Measurements from ENCODE around the gene GOLGB1. TPM values are rescaled to one million over a fixed set of nuclear protein-coding genes. Genes with fewer than 3 reads are reported as not detected.
A peak's percentile ranks its signal among the peaks of the same experiment; 100 is the strongest.
"Not testable (repeated sequence)": the region's sequence is repeated elsewhere in the genome, so short reads cannot be mapped to it uniquely, and the experiment has no call there.

Gene GOLGB1
- polyA plus RNA-seq, 3 donors = 80.1 to 98.1 (median 88.4) TPM

GRCh38 chr3:121710347-121710746, 39.2 kb downstream of the GOLGB1 start:
- DNase-seq (ENCODE audit: extremely low read depth in 1 of 11, low read depth in 9 of 11, low spot score in 4 of 11) = no peak

- no peak for DNase-seq (ENCODE audit: extremely low read depth in 1 of 11, low read depth in 9 of 11, low spot score in 4 of 11)
These were observed 41.8 kb downstream of the GOLGB1 start for GRCh38 chr3:121707531-121708273.

DNA sequence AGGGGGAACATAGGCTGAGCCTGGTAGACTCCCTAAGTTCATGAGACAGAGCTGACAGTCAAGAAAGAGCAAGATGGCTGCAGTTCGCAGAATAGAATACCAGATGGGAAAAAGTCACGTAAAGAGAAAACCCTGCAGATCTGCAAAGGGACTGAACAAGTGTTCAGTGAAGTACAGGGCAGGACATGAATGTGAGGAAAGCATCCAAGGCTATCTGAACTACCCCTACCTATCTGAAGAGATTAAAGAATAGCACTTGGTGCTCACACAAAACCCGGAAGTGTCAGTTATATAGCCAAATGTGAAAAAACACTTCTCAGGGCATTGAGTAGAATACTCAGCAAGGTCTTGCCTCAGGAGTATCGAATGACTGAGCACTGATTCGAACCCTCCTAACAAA, 44.0 kb downstream of the GOLGB1 start:
- DNase-seq (ENCODE audit: extremely low read depth in 1 of 11, low read depth in 9 of 11, low spot score in 4 of 11) = no peak

- no peak for DNase-seq (ENCODE audit: extremely low read depth in 1 of 11, low read depth in 9 of 11, low spot score in 4 of 11)
These were observed 45.6 kb downstream of the GOLGB1 start for GRCh38 chr3:121703973-121704372.

- peak in 2 of 11 donors; percentile 3 to 12 for DNase-seq (ENCODE audit: extremely low read depth in 1 of 11, low read depth in 9 of 11, low spot score in 4 of 11)
These were observed 50.6 kb downstream of the GOLGB1 start for GRCh38 chr3:121698901-121699300.

DNA sequence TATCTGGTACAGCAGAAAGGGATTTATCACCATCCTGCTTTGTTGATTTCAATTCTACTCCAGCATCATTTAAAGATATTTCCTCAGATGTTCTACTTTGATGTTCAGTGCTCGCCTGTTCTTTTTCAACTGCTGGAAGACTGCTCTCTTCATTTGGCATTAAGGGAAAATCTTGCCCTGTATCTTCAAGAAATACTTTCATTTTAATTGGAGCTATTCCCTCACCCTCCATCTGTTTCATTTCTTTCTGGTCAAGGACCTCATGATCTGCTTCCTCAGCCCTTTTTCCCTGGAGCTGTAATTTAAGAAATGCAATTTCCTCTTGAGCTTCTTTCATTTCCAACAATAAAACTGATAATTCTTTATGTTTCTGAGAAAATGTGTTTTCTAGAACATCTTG, 51.1 kb downstream of the GOLGB1 start:
- peak in 2 of 11 donors; percentile 3 to 9 for DNase-seq (ENCODE audit: extremely low read depth in 1 of 11, low read depth in 9 of 11, low spot score in 4 of 11)

GRCh38 chr3:121696186-121696585, 53.4 kb downstream of the GOLGB1 start:
- DNase-seq (ENCODE audit: extremely low read depth in 1 of 11, low read depth in 9 of 11, low spot score in 4 of 11) = no peak

DNA sequence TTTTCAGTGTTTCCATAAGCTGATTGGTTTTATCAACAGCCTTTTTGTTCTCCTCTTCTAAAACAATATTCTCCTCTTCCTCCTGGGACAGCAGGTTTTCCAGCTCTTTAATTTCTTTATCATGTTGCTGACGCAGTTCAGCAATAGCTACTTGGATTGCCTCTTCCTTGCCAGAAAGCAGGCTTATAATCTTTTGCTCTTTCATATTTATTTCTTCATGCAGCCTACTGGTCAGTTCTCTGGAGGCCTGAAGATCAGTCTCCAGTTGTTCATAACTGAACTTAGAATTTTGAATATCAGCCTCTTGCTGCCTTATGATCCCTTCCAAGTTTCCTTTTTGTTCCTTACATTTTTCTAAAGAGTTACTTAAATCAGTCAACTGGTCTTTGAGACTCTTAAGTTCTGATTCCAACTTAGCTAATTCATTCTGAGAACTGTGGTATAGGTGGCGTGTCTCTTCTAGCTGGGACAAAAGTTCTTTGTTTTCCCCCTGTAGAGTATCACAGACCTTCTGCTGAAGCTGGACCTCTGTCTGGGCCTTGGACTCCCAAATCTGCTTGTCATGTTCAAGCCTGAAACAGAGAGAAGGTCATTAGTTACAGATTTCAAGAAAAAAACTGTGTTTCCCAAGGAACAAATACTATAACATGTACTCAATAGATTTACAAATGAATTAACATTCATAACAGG, 57.4 kb downstream of the GOLGB1 start:
- DNase-seq (ENCODE audit: extremely low read depth in 1 of 11, low read depth in 9 of 11, low spot score in 4 of 11) = no peak

GRCh38 chr3:121690777-121691405, 58.6 kb downstream of the GOLGB1 start:
- DNase-seq (ENCODE audit: extremely low read depth in 1 of 11, low read depth in 9 of 11, low spot score in 4 of 11) = no peak

GRCh38 chr3:121688747-121689146, 60.8 kb downstream of the GOLGB1 start:
- DNase-seq (ENCODE audit: extremely low read depth in 1 of 11, low read depth in 9 of 11, low spot score in 4 of 11) = not testable (repeated sequence)

GRCh38 chr3:121681792-121682191, 67.7 kb downstream of the GOLGB1 start:
- no peak for DNase-seq (ENCODE audit: extremely low read depth in 1 of 11, low read depth in 9 of 11, low spot score in 4 of 11)

DNA sequence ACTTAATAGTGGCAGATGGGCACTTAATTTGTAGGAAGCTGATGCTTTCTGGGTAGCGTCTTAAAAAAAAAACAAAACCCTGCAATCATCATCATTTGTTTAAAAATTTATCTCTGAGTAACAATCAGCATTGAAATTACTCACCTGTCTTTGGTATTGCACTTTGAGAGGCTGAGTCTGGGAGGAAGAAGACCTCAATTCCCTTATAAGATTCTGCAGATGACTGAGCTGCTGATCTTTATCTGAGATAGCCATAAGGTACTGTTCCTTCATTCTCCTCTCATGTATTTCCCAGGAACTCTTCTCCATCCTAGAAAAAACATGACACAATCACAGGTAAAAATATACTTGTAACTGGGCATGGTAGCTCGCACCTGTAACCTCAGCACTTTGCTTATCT, 72.4 kb downstream of the GOLGB1 start:
- DNase-seq (ENCODE audit: extremely low read depth in 1 of 11, low read depth in 9 of 11, low spot score in 4 of 11) = no peak

DNA sequence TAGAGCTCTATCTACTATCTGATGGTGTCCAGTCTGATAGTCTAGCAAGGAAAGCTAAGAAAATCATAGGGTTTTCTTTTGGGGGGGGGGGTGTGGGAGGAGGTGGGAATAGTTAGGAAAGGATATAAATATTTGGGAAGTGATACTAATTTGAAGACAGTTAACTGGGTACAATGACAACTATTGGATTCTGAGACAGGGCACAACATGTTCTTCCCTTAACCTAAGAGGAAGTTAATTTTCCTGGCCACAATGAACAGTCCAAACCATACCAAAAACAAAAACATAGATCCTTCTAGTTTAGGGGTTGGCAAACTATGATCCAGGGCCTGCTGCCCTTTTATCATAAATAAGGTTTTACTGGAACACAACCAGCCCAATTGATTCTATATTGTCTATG, 78.9 kb downstream of the GOLGB1 start:
- no peak for DNase-seq (ENCODE audit: extremely low read depth in 1 of 11, low read depth in 9 of 11, low spot score in 4 of 11)

- no peak for DNase-seq (ENCODE audit: extremely low read depth in 1 of 11, low read depth in 9 of 11, low spot score in 4 of 11)
These were observed 82.2 kb downstream of the GOLGB1 start for GRCh38 chr3:121667333-121667732.

DNA sequence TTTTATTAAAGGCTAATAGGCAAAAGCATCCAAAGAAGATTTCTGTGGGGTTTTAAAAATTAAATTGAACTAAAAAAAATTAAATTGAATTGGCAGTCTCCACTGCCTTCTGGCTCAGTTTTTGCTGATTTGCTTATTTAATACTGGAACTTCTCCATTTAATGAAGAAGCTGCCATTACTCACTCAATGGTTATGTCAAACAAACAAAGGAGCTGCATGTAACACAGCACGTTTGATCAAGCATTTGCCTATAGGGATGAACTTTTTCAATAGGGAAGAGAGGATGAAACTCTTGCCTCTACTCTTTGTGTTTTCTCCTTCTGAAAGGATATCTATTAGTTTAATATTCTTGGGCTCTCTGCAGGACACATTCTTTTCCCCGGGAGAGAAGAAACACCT, 84.1 kb downstream of the GOLGB1 start:
- no peak for DNase-seq (ENCODE audit: extremely low read depth in 1 of 11, low read depth in 9 of 11, low spot score in 4 of 11)

GRCh38 chr3:121663171-121663847, 86.2 kb downstream of the GOLGB1 start:
- no peak for DNase-seq (ENCODE audit: extremely low read depth in 1 of 11, low read depth in 9 of 11, low spot score in 4 of 11)

DNA sequence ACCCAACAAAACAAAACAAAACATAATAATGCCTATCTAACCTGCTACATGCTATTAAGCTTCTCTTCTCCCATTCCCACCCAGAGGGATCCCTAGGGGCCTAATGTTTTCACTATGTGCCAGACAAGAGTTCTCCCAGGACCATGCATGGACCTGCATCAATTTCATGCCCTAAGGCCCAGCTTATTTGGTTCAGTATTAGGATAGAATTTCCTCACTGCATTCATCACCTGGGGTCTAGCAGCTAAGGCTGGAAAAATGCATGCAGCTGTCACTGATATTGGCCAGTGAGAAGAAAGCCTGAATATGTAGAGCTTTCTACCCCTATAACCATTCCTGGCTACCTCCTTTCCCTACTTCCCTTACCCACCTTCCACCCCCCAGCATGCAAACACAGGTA, 86.8 kb downstream of the GOLGB1 start:
- no peak for DNase-seq (ENCODE audit: extremely low read depth in 1 of 11, low read depth in 9 of 11, low spot score in 4 of 11)

DNA sequence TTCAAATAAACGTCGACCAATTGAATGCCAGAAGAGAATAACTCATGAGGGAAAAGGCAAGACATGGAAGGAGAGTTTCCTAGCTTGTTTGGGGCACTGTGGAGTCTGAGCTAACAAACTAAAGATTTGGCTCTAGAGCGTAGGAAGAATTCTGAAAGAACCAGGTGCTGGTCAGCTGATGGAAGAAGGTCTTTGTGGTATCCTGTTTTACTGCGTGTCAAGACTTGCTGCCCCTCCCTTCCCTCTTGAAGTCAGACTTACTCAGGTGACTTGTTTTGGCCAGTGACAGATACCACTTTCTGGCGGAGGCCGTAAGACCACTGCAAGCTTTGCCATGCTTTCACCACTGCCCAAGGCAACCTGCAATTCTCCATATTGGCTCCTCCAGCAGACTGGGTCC, 88.2 kb downstream of the GOLGB1 start:
- DNase-seq (ENCODE audit: extremely low read depth in 1 of 11, low read depth in 9 of 11, low spot score in 4 of 11) = no peak

DNA sequence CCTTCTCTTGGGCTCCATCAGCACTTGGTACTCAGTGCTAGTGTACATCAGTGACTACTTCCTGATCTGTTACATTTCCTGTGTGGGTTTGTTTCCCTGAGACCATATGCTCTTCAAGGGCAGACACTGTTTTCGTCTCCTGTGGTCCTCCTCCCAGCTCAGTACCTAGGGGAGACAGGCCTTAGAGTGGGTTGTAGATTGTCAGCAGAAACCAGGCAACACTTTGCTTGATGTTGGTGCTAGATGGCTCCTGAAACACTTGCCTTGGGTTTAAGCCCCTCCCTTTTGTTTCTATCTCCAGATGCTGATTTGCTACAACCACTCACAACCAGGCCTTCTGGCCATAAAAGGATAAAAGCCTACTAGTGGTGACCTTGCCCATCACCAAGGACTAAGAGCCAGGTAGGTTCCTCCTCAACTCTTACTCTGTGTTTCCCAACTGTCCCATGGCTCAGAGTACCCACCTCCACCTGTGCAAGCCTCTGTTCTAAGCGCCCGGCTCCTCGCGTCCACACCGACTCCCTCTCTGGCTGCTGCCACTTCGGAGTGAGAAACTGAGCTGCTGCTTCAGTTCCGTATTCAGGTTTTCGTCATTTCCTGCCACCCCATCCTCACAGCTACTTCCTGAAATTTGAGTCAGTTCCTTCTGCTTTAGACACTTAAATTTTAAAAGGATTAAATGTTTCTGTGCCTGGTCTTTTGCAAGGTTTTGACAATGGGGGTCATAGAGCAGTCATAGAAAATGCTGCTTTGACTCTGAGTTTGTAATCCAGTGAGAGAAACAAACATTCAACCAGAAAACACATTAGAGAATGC, 89.0 kb downstream of the GOLGB1 start, which contains the start of gene HCLS1:
TSS of gene HCLS1 (minus strand) at position 548 of the 816 bp plus-strand sequence. CDS start 2,556 bp downstream, outside the sequence.
- DNase-seq (ENCODE audit: extremely low read depth in 1 of 11, low read depth in 9 of 11, low spot score in 4 of 11) = no peak

All from renal cortex interstitium (tissue), 11 donors.